ENCODE results near the gene DYNC1I1. TPM values are rescaled to one million over a fixed set of nuclear protein-coding genes. Genes with fewer than 3 reads are reported as not detected.

Gene DYNC1I1
- total RNA-seq, 1 experiment from 2014 or later, result 8.3 TPM

- ChIA-PET CTCF (no interaction called here), POLR2A (no interaction called here)
- Mint-ChIP-seq H3K9me3 (ENCODE audit: unreplicated experiment) (no peaks in the 10 kb centered on the region), H3K36me3 (ENCODE audit: insufficient read depth, unreplicated experiment) (no peaks in the 10 kb centered on the region), H3K4me3 (ENCODE audit: unreplicated experiment) (no peak overlapping the region), H3K27ac (ENCODE audit: unreplicated experiment) (no peak overlapping the region), H3K27me3 (ENCODE audit: insufficient read depth, unreplicated experiment) (no peaks in the 10 kb centered on the region), H3K4me1 (ENCODE audit: low read depth, unreplicated experiment) (no peaks in the 10 kb centered on the region)
- no peaks in the 10 kb centered on the region for H3K9me3 ChIP-seq
- TF ChIP-seq CTCF (IDR thresholded peaks at IDR 0.05; ENCODE audit: insufficient read depth in 1 of 2, low read depth in 1 of 2, low read length in 1 of 2, severe bottlenecking in 1 of 2, unreplicated experiment in 1 of 2), result no peak
- no peak for DNase-seq
- H3K36me3 ChIP-seq (ENCODE audit: control insufficient read depth, insufficient read depth, low read length), result no peaks in the 10 kb centered on the region
- no peak overlapping the region for H3K4me3 ChIP-seq (ENCODE audit: low read depth, low read length)
- H3K27me3 ChIP-seq (replicated peaks; ENCODE audit: control insufficient read depth, insufficient read depth, low read length), result no peaks in the 10 kb centered on the region
- intact Hi-C loops (cut with micrococcal nuclease; ENCODE audit: unreplicated experiment), result loop anchor here (10.0 kb wide), 1 partner anchor 336 kb away; no protein-coding TSS in a partner anchor
- BruUV-seq (replicated peaks), result no TSS peak
- H3K4me1 ChIP-seq, result peaks cover 4% of the 10 kb centered on the region; the same call in 1 of the 2 replicates
Observed at GRCh38 chr7:95861041-95861440, 88.7 kb downstream of the DYNC1I1 start.

- ChIA-PET CTCF (interaction anchor here (1.5 kb wide), 1 partner anchor 140 kb away, joined by 4 read pairs; no protein-coding TSS in a partner anchor), POLR2A (no interaction called here)
- peaks cover 4% of the 10 kb centered on the region; the same call in 1 of the 2 replicates for H3K4me1 ChIP-seq
- no peak overlapping the region for H3K4me3 ChIP-seq (ENCODE audit: low read depth, low read length)
- no peaks in the 10 kb centered on the region for H3K36me3 ChIP-seq (ENCODE audit: control insufficient read depth, insufficient read depth, low read length)
- H3K4me3 Mint-ChIP-seq (ENCODE audit: unreplicated experiment), result no peak overlapping the region
- no peak overlapping the region for H3K27ac Mint-ChIP-seq (ENCODE audit: unreplicated experiment)
- no peaks in the 10 kb centered on the region for H3K27me3 ChIP-seq (replicated peaks; ENCODE audit: control insufficient read depth, insufficient read depth, low read length)
- no peaks in the 10 kb centered on the region for H3K9me3 Mint-ChIP-seq (ENCODE audit: unreplicated experiment)
- no peaks in the 10 kb centered on the region for H3K27me3 Mint-ChIP-seq (ENCODE audit: insufficient read depth, unreplicated experiment)
- H3K36me3 Mint-ChIP-seq (ENCODE audit: insufficient read depth, unreplicated experiment), result no peaks in the 10 kb centered on the region
- intact Hi-C loops (cut with micrococcal nuclease; ENCODE audit: unreplicated experiment), result loop anchor here (10.0 kb wide), 1 partner anchor 339 kb away; no protein-coding TSS in a partner anchor
- BruUV-seq (replicated peaks), result no TSS peak
- no peaks in the 10 kb centered on the region for H3K4me1 Mint-ChIP-seq (ENCODE audit: low read depth, unreplicated experiment)
- no peaks in the 10 kb centered on the region for H3K9me3 ChIP-seq
- no peak for TF ChIP-seq CTCF (IDR thresholded peaks at IDR 0.05; ENCODE audit: insufficient read depth in 1 of 2, low read depth in 1 of 2, low read length in 1 of 2, severe bottlenecking in 1 of 2, unreplicated experiment in 1 of 2)
- DNase-seq, result no peak
Observed at GRCh38 chr7:95863623-95864022, 91.3 kb downstream of the DYNC1I1 start.

- CTCF ChIA-PET, result no interaction called here
- intact Hi-C loops (cut with micrococcal nuclease; ENCODE audit: unreplicated experiment), result loop anchor here (1.0 to 10.0 kb wide), 3 partner anchors 71 to 341 kb away; no protein-coding TSS in a partner anchor
Observed at GRCh38 chr7:95865716-95866371, 93.5 kb downstream of the DYNC1I1 start.

More at GRCh38 chr7:95865716-95866371, 93.5 kb downstream of the DYNC1I1 start:
- Histone ChIP-seq H3K27me3 (replicated peaks; ENCODE audit: control insufficient read depth, insufficient read depth, low read length) (no peaks in the 10 kb centered on the region), H3K4me1 (peaks cover 4% of the 10 kb centered on the region; the same call in 1 of the 2 replicates), H3K36me3 (ENCODE audit: control insufficient read depth, insufficient read depth, low read length) (no peaks in the 10 kb centered on the region), H3K9me3 (no peaks in the 10 kb centered on the region), H3K4me3 (ENCODE audit: low read depth, low read length) (no peak overlapping the region)
- Mint-ChIP-seq H3K9me3 (ENCODE audit: unreplicated experiment) (no peaks in the 10 kb centered on the region), H3K36me3 (ENCODE audit: insufficient read depth, unreplicated experiment) (no peaks in the 10 kb centered on the region), H3K4me3 (ENCODE audit: unreplicated experiment) (no peak overlapping the region), H3K27me3 (ENCODE audit: insufficient read depth, unreplicated experiment) (no peaks in the 10 kb centered on the region), H3K4me1 (ENCODE audit: low read depth, unreplicated experiment) (no peaks in the 10 kb centered on the region), H3K27ac (ENCODE audit: unreplicated experiment) (no peak overlapping the region)
- TF ChIP-seq CTCF (IDR thresholded peaks at IDR 0.05; ENCODE audit: insufficient read depth in 1 of 2, low read depth in 1 of 2, low read length in 1 of 2, severe bottlenecking in 1 of 2, unreplicated experiment in 1 of 2), result peak; percentile 23 to 68
- POLR2A ChIA-PET, result no interaction called here
- no TSS peak for BruUV-seq (replicated peaks)
- peak in 1 of 2 experiments; percentile 27 for DNase-seq

Data from Caco-2 (cell line).